ENCODE measurements around the gene CRYBG2. TPM values are rescaled to one million over a fixed set of nuclear protein-coding genes. Genes with fewer than 3 reads are reported as not detected.
"Not testable (repeated sequence)": the region's sequence is repeated elsewhere in the genome, so short reads cannot be mapped to it uniquely, and the experiment has no call there.

CRYBG2 gene
- polyA plus RNA-seq, 1 donor (not counting 4 experiments of a cell fraction or from before 2014, with no cell fraction given), result 7.9 TPM

DNA sequence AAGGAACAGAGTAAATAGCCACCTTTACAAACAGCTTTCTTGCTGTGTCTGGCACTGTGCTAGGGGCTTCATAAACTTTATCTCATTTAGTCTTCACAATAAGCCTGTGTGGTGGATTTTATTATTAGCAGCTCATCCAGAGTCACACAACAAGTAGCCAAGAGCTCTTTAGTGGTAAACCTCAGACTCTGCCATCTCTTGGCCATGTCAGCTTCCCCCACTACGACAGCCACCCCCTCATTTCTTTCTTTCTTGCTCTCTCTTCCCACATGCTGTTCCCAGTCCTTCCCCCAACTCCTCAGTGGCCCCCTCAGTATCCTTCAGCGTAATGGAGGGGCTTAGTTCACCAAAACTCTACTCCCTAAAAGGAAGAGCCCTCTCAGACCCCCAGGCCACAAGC, 19.9 kb upstream of the CRYBG2 start:
- dilution Hi-C loops (cut with MboI; ENCODE audit: extremely low pct_ligation_motif_present, low sequenced_read_pairs), result no loop called here
- no peak overlapping the region for H3K27ac ChIP-seq (ENCODE audit: control insufficient read depth, insufficient read depth, low read length)
- DNase-seq (ENCODE audit: low read depth, low spot score) (no peak), FAIRE-seq (peak; percentile 17)
- no peak overlapping the region for H3K4me2 ChIP-seq (ENCODE audit: control insufficient read depth, extremely low read depth, insufficient read depth, low read depth, low read length)
- TF ChIP-seq CTCF (optimal IDR thresholded peaks at IDR 0.05 in 1 of 3, IDR thresholded peaks at IDR 0.05 in 1 of 3, conservative IDR thresholded peaks at IDR 0.05 in 1 of 3; ENCODE audit: extremely low read depth in 1 of 3, insufficient read depth in 2 of 3, low read length in 3 of 3) (no peak), EZH2 (IDR thresholded peaks at IDR 0.05; ENCODE audit: low read length) (no peak)
- H3K27me3 ChIP-seq (ENCODE audit: control insufficient read depth, extremely low read depth, insufficient read depth, low read length), result no peaks in the 10 kb centered on the region
- no peaks in the 10 kb centered on the region for H3K9me1 ChIP-seq (ENCODE audit: control insufficient read depth, extremely low read depth, insufficient read depth, low read length)
- H2AFZ ChIP-seq (ENCODE audit: control insufficient read depth, low read length), result no peak overlapping the region
- peaks cover 29% of the 10 kb centered on the region for H3K4me1 ChIP-seq (ENCODE audit: control insufficient read depth, extremely low read depth, insufficient read depth, low read length)
- H3K4me3 ChIP-seq (ENCODE audit: control insufficient read depth in 2 of 3, extremely low read depth in 1 of 3, insufficient read depth in 2 of 3, low read depth in 1 of 3, low read length in 3 of 3), result no peak overlapping the region
- peaks cover 3% of the 10 kb centered on the region for H3K9me3 ChIP-seq (ENCODE audit: control insufficient read depth, low read depth, low read length)
- H3K79me2 ChIP-seq (ENCODE audit: control insufficient read depth, insufficient read depth, low read length), result no peaks in the 10 kb centered on the region
- H3K36me3 ChIP-seq (ENCODE audit: control insufficient read depth in 2 of 2, extremely low read depth in 1 of 2, insufficient read depth in 2 of 2, low read length in 2 of 2), result no peaks in the 10 kb centered on the region
- H4K20me1 ChIP-seq (ENCODE audit: control insufficient read depth, extremely low read depth, insufficient read depth, low read length), result no peaks in the 10 kb centered on the region
- H3K9ac ChIP-seq (ENCODE audit: control insufficient read depth, extremely low read depth, insufficient read depth, low read length), result no peak overlapping the region

DNA sequence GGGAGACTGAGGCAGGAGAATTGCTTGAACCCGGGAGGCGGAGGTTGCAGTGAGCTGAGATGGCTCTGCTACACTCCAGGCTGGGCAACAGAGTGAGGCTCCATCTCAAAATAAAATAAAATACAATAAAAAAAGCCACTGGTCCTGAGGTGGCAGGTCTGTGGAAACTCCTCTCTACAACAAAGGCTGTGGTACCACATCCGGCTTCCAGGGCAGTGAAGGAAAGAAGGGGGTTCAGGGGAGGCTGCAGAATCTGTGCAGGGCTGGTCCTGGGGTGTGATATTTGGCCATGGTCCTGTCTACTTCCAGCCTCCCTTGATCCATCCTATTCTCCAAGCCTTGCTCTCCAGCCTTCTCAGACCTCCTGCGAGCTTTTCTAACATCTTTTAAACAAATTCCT, 19.4 kb upstream of the CRYBG2 start:
- Histone ChIP-seq H3K4me1 (ENCODE audit: control insufficient read depth, extremely low read depth, insufficient read depth, low read length) (peaks cover 24% of the 10 kb centered on the region), H3K27ac (ENCODE audit: control insufficient read depth, insufficient read depth, low read length) (no peak overlapping the region), H3K27me3 (ENCODE audit: control insufficient read depth, extremely low read depth, insufficient read depth, low read length) (no peaks in the 10 kb centered on the region), H3K9ac (ENCODE audit: control insufficient read depth, extremely low read depth, insufficient read depth, low read length) (no peak overlapping the region), H3K4me3 (ENCODE audit: control insufficient read depth in 2 of 3, extremely low read depth in 1 of 3, insufficient read depth in 2 of 3, low read depth in 1 of 3, low read length in 3 of 3) (no peak overlapping the region), H3K79me2 (ENCODE audit: control insufficient read depth, insufficient read depth, low read length) (no peaks in the 10 kb centered on the region), H3K9me1 (ENCODE audit: control insufficient read depth, extremely low read depth, insufficient read depth, low read length) (no peaks in the 10 kb centered on the region), H3K36me3 (ENCODE audit: control insufficient read depth in 2 of 2, extremely low read depth in 1 of 2, insufficient read depth in 2 of 2, low read length in 2 of 2) (no peaks in the 10 kb centered on the region), H3K4me2 (ENCODE audit: control insufficient read depth, extremely low read depth, insufficient read depth, low read depth, low read length) (no peak overlapping the region), H3K9me3 (ENCODE audit: control insufficient read depth, low read depth, low read length) (peaks cover 3% of the 10 kb centered on the region), H2AFZ (ENCODE audit: control insufficient read depth, low read length) (no peak overlapping the region), H4K20me1 (ENCODE audit: control insufficient read depth, extremely low read depth, insufficient read depth, low read length) (no peaks in the 10 kb centered on the region)
- dilution Hi-C loops (cut with MboI; ENCODE audit: extremely low pct_ligation_motif_present, low sequenced_read_pairs), result no loop called here
- TF ChIP-seq EZH2 (IDR thresholded peaks at IDR 0.05; ENCODE audit: low read length) (no peak), CTCF (optimal IDR thresholded peaks at IDR 0.05 in 1 of 3, IDR thresholded peaks at IDR 0.05 in 1 of 3, conservative IDR thresholded peaks at IDR 0.05 in 1 of 3; ENCODE audit: extremely low read depth in 1 of 3, insufficient read depth in 2 of 3, low read length in 3 of 3) (no peak)
- DNase-seq (ENCODE audit: low read depth, low spot score) (no peak), FAIRE-seq (no peak)

- H3K9ac ChIP-seq (ENCODE audit: control insufficient read depth, extremely low read depth, insufficient read depth, low read length); H3K79me2 ChIP-seq (ENCODE audit: control insufficient read depth, insufficient read depth, low read length); H3K9me3 ChIP-seq (ENCODE audit: control insufficient read depth, low read depth, low read length); H3K36me3 ChIP-seq (ENCODE audit: control insufficient read depth in 2 of 2, extremely low read depth in 1 of 2, insufficient read depth in 2 of 2, low read length in 2 of 2); H2AFZ ChIP-seq (ENCODE audit: control insufficient read depth, low read length); H3K27me3 ChIP-seq (ENCODE audit: control insufficient read depth, extremely low read depth, insufficient read depth, low read length); H4K20me1 ChIP-seq (ENCODE audit: control insufficient read depth, extremely low read depth, insufficient read depth, low read length); DNase-seq (ENCODE audit: low read depth, low spot score); H3K4me2 ChIP-seq (ENCODE audit: control insufficient read depth, extremely low read depth, insufficient read depth, low read depth, low read length); dilution Hi-C loops (cut with MboI; ENCODE audit: extremely low pct_ligation_motif_present, low sequenced_read_pairs); H3K9me1 ChIP-seq (ENCODE audit: control insufficient read depth, extremely low read depth, insufficient read depth, low read length); H3K4me3 ChIP-seq (ENCODE audit: control insufficient read depth in 2 of 3, extremely low read depth in 1 of 3, insufficient read depth in 2 of 3, low read depth in 1 of 3, low read length in 3 of 3); FAIRE-seq: not testable (repeated sequence)
- Histone ChIP-seq H3K27ac (ENCODE audit: control insufficient read depth, insufficient read depth, low read length) (peak within 1 kb of the TSS; percentile 6), H3K4me1 (ENCODE audit: control insufficient read depth, extremely low read depth, insufficient read depth, low read length) (peaks cover 18% of the 10 kb centered on the region)
Observed at GRCh38 chr1:26372611-26373010, 18.7 kb upstream of the CRYBG2 start, which contains the start of gene ZNF683. ZNF683 (minus strand) TSS chr1:26372750; CDS start chr1:26368571, 4,179 bp downstream.
